ENCODE measurements around the gene DLGAP1. TPM values are rescaled to one million over a fixed set of nuclear protein-coding genes. Genes with fewer than 3 reads are reported as not detected.

Gene DLGAP1
- total RNA-seq, 1 experiment from 2014 or later, result 0.39 TPM

DNA sequence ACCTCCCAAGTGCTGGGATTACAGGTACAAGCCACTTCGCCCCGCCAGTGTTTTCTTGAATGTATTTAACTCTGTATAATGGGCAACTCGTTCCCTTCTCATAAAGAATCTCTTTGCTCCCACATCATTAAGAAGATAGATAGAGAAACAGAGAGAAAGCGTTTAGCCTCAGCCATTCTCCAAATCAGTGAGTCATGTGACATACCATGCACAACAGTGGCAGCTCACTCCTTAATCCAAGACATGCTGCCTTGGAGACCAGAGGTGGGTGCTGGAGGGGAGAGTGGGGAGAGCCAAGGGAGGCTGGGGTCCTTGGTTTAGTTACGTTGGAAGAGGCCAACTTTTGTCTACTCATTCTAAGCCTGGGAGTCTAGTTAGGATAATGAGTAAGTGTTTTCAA lies 950.5 kb downstream of the DLGAP1 start:
- Histone ChIP-seq H3K27me3 (ENCODE audit: insufficient read depth, low read length) (no peaks in the 10 kb centered on the region), H3K9ac (ENCODE audit: low read length) (no peak overlapping the region), H3K79me2 (ENCODE audit: insufficient read depth, low read length) (no peaks in the 10 kb centered on the region), H3K4me3 (replicated peaks in 1 of 2; ENCODE audit: low read depth in 1 of 2, low read length in 2 of 2) (no peak overlapping the region), H3K4me1 (ENCODE audit: control insufficient read depth in 1 of 2, insufficient read depth in 2 of 2, low read length in 2 of 2) (no peaks in the 10 kb centered on the region), H3K9me2 (ENCODE audit: insufficient read depth) (no peaks in the 10 kb centered on the region), H3K9me3 (ENCODE audit: control insufficient read depth in 1 of 2, insufficient read depth in 1 of 2, low read depth in 1 of 2, low read length in 2 of 2) (no peaks in the 10 kb centered on the region), H4K20me1 (ENCODE audit: insufficient read depth) (no peaks in the 10 kb centered on the region), H3K4me2 (ENCODE audit: low read length) (no peak overlapping the region), H2AFZ (ENCODE audit: low read depth, low read length, poor library complexity, severe bottlenecking) (no peak overlapping the region), H3K36me3 (ENCODE audit: control insufficient read depth in 1 of 2, insufficient read depth in 2 of 2, low read length in 2 of 2) (no peaks in the 10 kb centered on the region), H3K27ac (ENCODE audit: low read depth, low read length) (no peak overlapping the region)
- POLR2A ChIA-PET, result no interaction called here
- CTCF ChIA-PET, result no interaction called here
- RAD21 ChIA-PET (ENCODE audit: low non-redundant PET in 1 of 2, low total read pairs in 2 of 2, uncharacterized antibody in 2 of 2, unreplicated experiment in 2 of 2), result no interaction called here
- ATAC-seq, result no peak
- intact Hi-C loops (cut with micrococcal nuclease), result no loop called here
- no TSS peak for BruUV-seq (replicated peaks)
- DNase-seq (ENCODE audit: low read depth, low spot score), result no peak
- no peak for TF ChIP-seq ATF3 (IDR thresholded peaks at IDR 0.05)

- Histone ChIP-seq H3K27me3 (ENCODE audit: insufficient read depth, low read length) (no peaks in the 10 kb centered on the region), H2AFZ (ENCODE audit: low read depth, low read length, poor library complexity, severe bottlenecking) (no peak overlapping the region), H3K27ac (ENCODE audit: low read depth, low read length) (peak overlapping the region; percentile 21; the same call in 1 of the 2 replicates), H4K20me1 (ENCODE audit: insufficient read depth) (no peaks in the 10 kb centered on the region), H3K9me2 (ENCODE audit: insufficient read depth) (no peaks in the 10 kb centered on the region), H3K4me2 (ENCODE audit: low read length) (no peak overlapping the region), H3K79me2 (ENCODE audit: insufficient read depth, low read length) (no peaks in the 10 kb centered on the region), H3K36me3 (ENCODE audit: control insufficient read depth in 1 of 2, insufficient read depth in 2 of 2, low read length in 2 of 2) (no peaks in the 10 kb centered on the region), H3K9ac (ENCODE audit: low read length) (no peak overlapping the region), H3K4me3 (replicated peaks in 1 of 2; ENCODE audit: low read depth in 1 of 2, low read length in 2 of 2) (no peak overlapping the region), H3K9me3 (ENCODE audit: control insufficient read depth in 1 of 2, insufficient read depth in 1 of 2, low read depth in 1 of 2, low read length in 2 of 2) (no peaks in the 10 kb centered on the region), H3K4me1 (ENCODE audit: control insufficient read depth in 1 of 2, insufficient read depth in 2 of 2, low read length in 2 of 2) (no peaks in the 10 kb centered on the region)
- TF ChIP-seq POLR2AphosphoS5 (IDR thresholded peaks at IDR 0.05; ENCODE audit: low read depth, low read length), result no peak
- peak; percentile 60 for TF ChIP-seq TCF7L2 (IDR thresholded peaks at IDR 0.05; ENCODE audit: borderline replicate concordance, extremely low read depth, insufficient read depth, insufficient read length)
- no peak for TF ChIP-seq EZH2 (IDR thresholded peaks at IDR 0.05)
- TF ChIP-seq ZFX (IDR thresholded peaks at IDR 0.05), result no peak
- no peak for TF ChIP-seq ELF1 (IDR thresholded peaks at IDR 0.05; ENCODE audit: borderline replicate concordance, low read depth)
- no peak for TF ChIP-seq JUND (IDR thresholded peaks at IDR 0.05)
- ChIA-PET RAD21 (ENCODE audit: low non-redundant PET in 1 of 2, low total read pairs in 2 of 2, uncharacterized antibody in 2 of 2, unreplicated experiment in 2 of 2) (no interaction called here), CTCF (no interaction called here), POLR2A (no interaction called here)
- no peak for ATAC-seq
- BruUV-seq (replicated peaks), result no TSS peak
- DNase-seq (ENCODE audit: low read depth, low spot score), result no peak
- intact Hi-C loops (cut with micrococcal nuclease), result no loop called here
Observed at GRCh38 chr18:3502650-3503049, 952.5 kb downstream of the DLGAP1 start.

All from HCT116 (cell line).